ENCODE results near the gene DIAPH3. TPM values are rescaled to one million over a fixed set of nuclear protein-coding genes. Genes with fewer than 3 reads are reported as not detected.

Gene DIAPH3
- polyA plus RNA-seq, 1 donor from 2014 or later = 0.37 TPM

DNA sequence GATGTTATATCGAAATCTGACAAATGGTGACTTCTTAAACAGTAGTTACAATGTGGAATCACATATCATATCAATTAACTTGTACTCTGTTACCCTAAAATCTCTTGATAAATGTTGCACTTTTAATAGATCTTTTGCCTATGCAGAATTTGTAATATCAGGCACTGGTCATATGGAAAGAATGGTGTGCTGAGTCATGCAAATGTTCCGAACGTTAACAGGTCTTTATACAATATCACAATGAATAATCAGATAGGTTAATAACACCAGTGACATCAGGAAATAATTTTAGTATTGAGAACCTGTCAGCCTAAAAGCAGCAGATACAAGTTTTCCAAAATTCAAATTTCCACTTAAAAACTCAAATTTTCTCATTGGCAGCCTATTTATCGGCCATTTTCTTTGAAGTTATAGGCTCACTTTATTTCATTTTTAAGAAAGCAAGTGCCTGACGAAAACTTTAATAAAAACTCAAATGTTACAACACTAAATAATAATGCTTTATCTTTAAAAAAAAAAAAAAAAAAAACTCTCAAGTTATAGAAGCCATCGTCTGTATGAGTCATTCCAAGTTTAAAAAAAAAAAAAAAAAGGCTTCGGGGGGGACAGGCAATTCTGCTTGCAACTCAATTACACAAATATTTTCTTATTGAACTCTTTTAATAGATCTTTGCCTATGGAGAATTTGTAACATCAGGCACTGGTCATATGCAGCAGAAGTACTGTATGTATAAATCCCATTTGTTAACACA is 180.9 kb downstream of the DIAPH3 start:
- Histone ChIP-seq H3F3A (ENCODE audit: insufficient read depth, low read length, poor library complexity, severe bottlenecking) (no peaks in the 10 kb centered on the region), H3K79me2 (replicated peaks; ENCODE audit: insufficient read depth, low read length) (no peaks in the 10 kb centered on the region), H3K9me2 (ENCODE audit: insufficient read depth, low read length) (no peaks in the 10 kb centered on the region), H3K9ac (ENCODE audit: low read length) (no peak overlapping the region), H3K4me3 (ENCODE audit: low read length) (no peak overlapping the region), H3K36me3 (ENCODE audit: insufficient read depth, low read length) (no peaks in the 10 kb centered on the region), H4K20me1 (ENCODE audit: insufficient read depth) (no peaks in the 10 kb centered on the region), H3K9me3 (ENCODE audit: low read length) (no peaks in the 10 kb centered on the region), H3K27me3 (ENCODE audit: insufficient read depth, low read depth, low read length) (no peaks in the 10 kb centered on the region), H3K4me2 (ENCODE audit: low read length) (no peak overlapping the region), H2AFZ (ENCODE audit: low read depth, low read length) (no peak overlapping the region), H3K27ac (ENCODE audit: low read length) (no peak overlapping the region)
- TF ChIP-seq RAD21 (conservative IDR thresholded peaks at IDR 0.05) (no peak), TAF1 (IDR thresholded peaks at IDR 0.05; ENCODE audit: low read depth) (no peak), MXI1 (conservative IDR thresholded peaks at IDR 0.05; ENCODE audit: poor library complexity, severe bottlenecking) (no peak), EZH2 (IDR thresholded peaks at IDR 0.05; ENCODE audit: borderline replicate concordance, insufficient read depth, low read length, poor library complexity, severe bottlenecking) (no peak), SMC3 (conservative IDR thresholded peaks at IDR 0.05; ENCODE audit: poor library complexity) (no peak)
- TF ChIP-seq, protein P1, sequence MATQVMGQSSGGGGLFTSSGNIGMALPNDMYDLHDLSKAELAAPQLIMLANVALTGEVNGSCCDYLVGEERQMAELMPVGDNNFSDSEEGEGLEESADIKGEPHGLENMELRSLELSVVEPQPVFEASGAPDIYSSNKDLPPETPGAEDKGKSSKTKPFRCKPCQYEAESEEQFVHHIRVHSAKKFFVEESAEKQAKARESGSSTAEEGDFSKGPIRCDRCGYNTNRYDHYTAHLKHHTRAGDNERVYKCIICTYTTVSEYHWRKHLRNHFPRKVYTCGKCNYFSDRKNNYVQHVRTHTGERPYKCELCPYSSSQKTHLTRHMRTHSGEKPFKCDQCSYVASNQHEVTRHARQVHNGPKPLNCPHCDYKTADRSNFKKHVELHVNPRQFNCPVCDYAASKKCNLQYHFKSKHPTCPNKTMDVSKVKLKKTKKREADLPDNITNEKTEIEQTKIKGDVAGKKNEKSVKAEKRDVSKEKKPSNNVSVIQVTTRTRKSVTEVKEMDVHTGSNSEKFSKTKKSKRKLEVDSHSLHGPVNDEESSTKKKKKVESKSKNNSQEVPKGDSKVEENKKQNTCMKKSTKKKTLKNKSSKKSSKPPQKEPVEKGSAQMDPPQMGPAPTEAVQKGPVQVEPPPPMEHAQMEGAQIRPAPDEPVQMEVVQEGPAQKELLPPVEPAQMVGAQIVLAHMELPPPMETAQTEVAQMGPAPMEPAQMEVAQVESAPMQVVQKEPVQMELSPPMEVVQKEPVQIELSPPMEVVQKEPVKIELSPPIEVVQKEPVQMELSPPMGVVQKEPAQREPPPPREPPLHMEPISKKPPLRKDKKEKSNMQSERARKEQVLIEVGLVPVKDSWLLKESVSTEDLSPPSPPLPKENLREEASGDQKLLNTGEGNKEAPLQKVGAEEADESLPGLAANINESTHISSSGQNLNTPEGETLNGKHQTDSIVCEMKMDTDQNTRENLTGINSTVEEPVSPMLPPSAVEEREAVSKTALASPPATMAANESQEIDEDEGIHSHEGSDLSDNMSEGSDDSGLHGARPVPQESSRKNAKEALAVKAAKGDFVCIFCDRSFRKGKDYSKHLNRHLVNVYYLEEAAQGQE (IDR thresholded peaks at IDR 0.05; ENCODE audit: borderline replicate concordance) = no peak

DNA sequence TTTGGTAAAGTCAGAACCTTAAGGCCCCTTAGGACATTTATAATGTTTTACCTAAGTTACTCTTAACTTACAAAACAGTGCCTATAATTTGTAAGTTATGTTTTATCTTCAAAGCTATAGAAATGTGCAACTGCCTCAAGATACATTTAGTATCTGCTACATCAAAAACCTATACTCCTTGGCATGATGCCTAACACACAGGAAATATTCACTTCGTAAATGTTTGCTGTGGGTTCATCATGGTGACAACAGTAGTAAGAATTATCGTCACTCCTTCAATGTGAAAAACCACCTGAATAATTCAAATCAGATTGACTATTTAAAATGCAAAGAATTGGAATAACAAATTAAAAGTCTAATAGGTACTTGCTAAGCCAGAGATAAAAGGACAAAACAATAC is 184.1 kb downstream of the DIAPH3 start:
- H3K4me3 ChIP-seq (ENCODE audit: low read length) = no peak overlapping the region

More for the DNA sequence above, 184.1 kb downstream of the DIAPH3 start:
- H4K20me1 ChIP-seq (ENCODE audit: insufficient read depth) = no peaks in the 10 kb centered on the region
- no peak overlapping the region for H2AFZ ChIP-seq (ENCODE audit: low read depth, low read length)
- no peaks in the 10 kb centered on the region for H3K27me3 ChIP-seq (ENCODE audit: insufficient read depth, low read depth, low read length)
- no peaks in the 10 kb centered on the region for H3K9me3 ChIP-seq (ENCODE audit: low read length)
- H3K36me3 ChIP-seq (ENCODE audit: insufficient read depth, low read length) = no peaks in the 10 kb centered on the region
- no peaks in the 10 kb centered on the region for H3F3A ChIP-seq (ENCODE audit: insufficient read depth, low read length, poor library complexity, severe bottlenecking)
- no peak overlapping the region for H3K27ac ChIP-seq (ENCODE audit: low read length)
- no peak overlapping the region for H3K9ac ChIP-seq (ENCODE audit: low read length)
- TF ChIP-seq SMC3 (conservative IDR thresholded peaks at IDR 0.05; ENCODE audit: poor library complexity) (no peak), MXI1 (conservative IDR thresholded peaks at IDR 0.05; ENCODE audit: poor library complexity, severe bottlenecking) (no peak), POLR2AphosphoS5 (IDR thresholded peaks at IDR 0.05) (no peak), EP300 (conservative IDR thresholded peaks at IDR 0.05; ENCODE audit: poor library complexity, severe bottlenecking) (no peak), TAF1 (IDR thresholded peaks at IDR 0.05; ENCODE audit: low read depth) (no peak), EZH2 (IDR thresholded peaks at IDR 0.05; ENCODE audit: borderline replicate concordance, insufficient read depth, low read length, poor library complexity, severe bottlenecking) (no peak), RAD21 (conservative IDR thresholded peaks at IDR 0.05) (no peak)
- TF ChIP-seq, protein P2, sequence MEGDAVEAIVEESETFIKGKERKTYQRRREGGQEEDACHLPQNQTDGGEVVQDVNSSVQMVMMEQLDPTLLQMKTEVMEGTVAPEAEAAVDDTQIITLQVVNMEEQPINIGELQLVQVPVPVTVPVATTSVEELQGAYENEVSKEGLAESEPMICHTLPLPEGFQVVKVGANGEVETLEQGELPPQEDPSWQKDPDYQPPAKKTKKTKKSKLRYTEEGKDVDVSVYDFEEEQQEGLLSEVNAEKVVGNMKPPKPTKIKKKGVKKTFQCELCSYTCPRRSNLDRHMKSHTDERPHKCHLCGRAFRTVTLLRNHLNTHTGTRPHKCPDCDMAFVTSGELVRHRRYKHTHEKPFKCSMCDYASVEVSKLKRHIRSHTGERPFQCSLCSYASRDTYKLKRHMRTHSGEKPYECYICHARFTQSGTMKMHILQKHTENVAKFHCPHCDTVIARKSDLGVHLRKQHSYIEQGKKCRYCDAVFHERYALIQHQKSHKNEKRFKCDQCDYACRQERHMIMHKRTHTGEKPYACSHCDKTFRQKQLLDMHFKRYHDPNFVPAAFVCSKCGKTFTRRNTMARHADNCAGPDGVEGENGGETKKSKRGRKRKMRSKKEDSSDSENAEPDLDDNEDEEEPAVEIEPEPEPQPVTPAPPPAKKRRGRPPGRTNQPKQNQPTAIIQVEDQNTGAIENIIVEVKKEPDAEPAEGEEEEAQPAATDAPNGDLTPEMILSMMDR (IDR thresholded peaks at IDR 0.05; ENCODE audit: poor library complexity, severe bottlenecking) = no peak
- TF ChIP-seq, protein P1 (IDR thresholded peaks at IDR 0.05; ENCODE audit: borderline replicate concordance) = no peak
- no peak overlapping the region for H3K4me2 ChIP-seq (ENCODE audit: low read length)
- H3K9me2 ChIP-seq (ENCODE audit: insufficient read depth, low read length) = no peaks in the 10 kb centered on the region
- no peaks in the 10 kb centered on the region for H3K79me2 ChIP-seq (replicated peaks; ENCODE audit: insufficient read depth, low read length)
